ENCODE data around the gene ANXA11. TPM values are rescaled to one million over a fixed set of nuclear protein-coding genes. Genes with fewer than 3 reads are reported as not detected.

The ANXA11 gene
- total RNA-seq, 1 experiment from 2014 or later = 68.1 TPM

GRCh38 chr10:80149123-80149522 lies 56.2 kb downstream of the ANXA11 start:
- Histone ChIP-seq H4K91ac (ENCODE audit: insufficient read length, low read depth, low read length) (no peak overlapping the region), H3K18ac (ENCODE audit: insufficient read length, low read depth, low read length) (no peak overlapping the region), H3K56ac (ENCODE audit: insufficient read length, low read depth, low read length) (no peak overlapping the region), H3K27me3 (ENCODE audit: insufficient read depth, low read length) (no peaks in the 10 kb centered on the region; the same call in 1 of the 2 replicates), H3K14ac (ENCODE audit: insufficient read depth, low read length) (no peak overlapping the region), H4K5ac (ENCODE audit: insufficient read length, low read depth, low read length) (no peak overlapping the region), H2AFZ (ENCODE audit: low read length) (no peak overlapping the region), H3K9me3 (ENCODE audit: control insufficient read depth, low read depth, low read length) (no peaks in the 10 kb centered on the region), H3T11ph (ENCODE audit: low read length) (no peak overlapping the region), H3K4me1 (ENCODE audit: insufficient read depth, low read length) (no peaks in the 10 kb centered on the region), H3K9ac (ENCODE audit: extremely low read depth, insufficient read length, low read length) (no peak overlapping the region), H2BK12ac (ENCODE audit: insufficient read length, low read depth, low read length) (no peak overlapping the region), H2BK120ac (ENCODE audit: low read depth, low read length, poor library complexity, severe bottlenecking) (no peak overlapping the region), H3K79me1 (ENCODE audit: insufficient read depth, low read depth, low read length, poor library complexity, severe bottlenecking) (no peaks in the 10 kb centered on the region), H2AK5ac (ENCODE audit: insufficient read length, low read length) (no peak overlapping the region), H3K4ac (ENCODE audit: low read depth, low read length) (no peak overlapping the region), H3K23ac (ENCODE audit: insufficient read length, low read depth, low read length) (no peak overlapping the region), H3K4me2 (ENCODE audit: insufficient read depth, insufficient read length, low read length) (no peak overlapping the region), H2BK5ac (ENCODE audit: insufficient read length, low read length) (no peak overlapping the region), H3K23me2 (ENCODE audit: insufficient read length, low read depth, low read length, poor library complexity, severe bottlenecking) (no peaks in the 10 kb centered on the region), H2BK15ac (ENCODE audit: low read depth, low read length) (no peak overlapping the region), H4K8ac (replicated peaks; ENCODE audit: insufficient read length, low read depth, low read length) (no peak overlapping the region), H2BK20ac (ENCODE audit: low read depth, low read length, poor library complexity, severe bottlenecking) (no peak overlapping the region), H4K20me1 (ENCODE audit: control insufficient read depth, insufficient read depth, insufficient read length) (no peaks in the 10 kb centered on the region), H3K27ac (ENCODE audit: insufficient read length, low read depth, low read length) (no peak overlapping the region), H3K79me2 (ENCODE audit: insufficient read depth, low read length) (no peaks in the 10 kb centered on the region)
- Mint-ChIP-seq H3K27ac (no peak overlapping the region), H3K9me3 (peaks cover 4 to 9% of the 10 kb centered on the region in 2 experiments; a peak in 4 of 5 replicates), H3K27me3 (ENCODE audit: low read depth) (peaks cover 5% of the 10 kb centered on the region), H3K4me1 (peaks cover 7 to 15% of the 10 kb centered on the region in 2 experiments), H3K36me3 (ENCODE audit: insufficient read depth in 1 of 3, low read depth in 3 of 3) (peaks cover 5 to 13% (median 8%) of the 10 kb centered on the region in 3 experiments), H3K4me3 (no peak overlapping the region)
- no peak for DNase-seq
- TF ChIP-seq CTCF (conservative IDR thresholded peaks at IDR 0.05) = no peak
- no CpG with 5 or more reads among the region's 2 CpGs for WGBS (ENCODE audit: extremely low coverage, insufficient read length, low lambda C conversion rate)

Measured in H9 (cell line).